K562 (cell line): Measurements from ENCODE around the gene NSUN3.

Experiments used
- BRCA1 ChIP-seq, 2 experiments: fragments of 450-650 bp in 1 of 2; sonication (generic) in 1 of 2; formaldehyde crosslinking in 1 of 2; IDR thresholded peaks; 2 replicates each; pipeline versions ENCODE4 v1.5.0 to v1.6.1; 2017 to 2020; ENCODE audit warnings: mild to moderate bottlenecking in 1 of 2, missing genetic modification reagents in 1 of 2
- EZH2 ChIP-seq: IDR thresholded peaks from 2 replicates; pipeline ENCODE4 v1.6.1; 2012; ENCODE audit warnings: low read depth, mild to moderate bottlenecking, inconsistent platforms, low read length, borderline replicate concordance
- GATA2 ChIP-seq: sonication (generic); formaldehyde crosslinking; IDR thresholded peaks from 2 replicates; pipeline ENCODE4 v1.4.0; 2020; ENCODE audit warnings: mild to moderate bottlenecking, missing genetic modification reagents
- JUN ChIP-seq, 2 experiments: sonication (generic) in 1 of 2; formaldehyde crosslinking in 1 of 2; IDR thresholded peaks; 2 replicates each; pipeline versions ENCODE4 v1.6.1 to v1.8.0; 2012 to 2022; ENCODE audit warnings: borderline replicate concordance in 2 of 2, mild to moderate bottlenecking in 2 of 2, improper control_type of control experiment in 1 of 2, low read depth in 1 of 2, low read length in 1 of 2, missing genetic modification reagents in 1 of 2
- NFYB ChIP-seq: IDR thresholded peaks from 2 replicates; pipeline ENCODE4 v1.6.1; 2011; ENCODE audit warnings: mild to moderate bottlenecking, moderate library complexity; ENCODE audit not compliant: insufficient read length; ENCODE audit errors: extremely low read depth
- NONO ChIP-seq, 2 experiments: fragments of 200-400 bp in 1 of 2; fragments of 450-650 bp in 1 of 2; formaldehyde crosslinking in 1 of 2; IDR thresholded peaks; 2 replicates each; pipeline ENCODE4 v1.6.1; 2017; ENCODE audit warnings: low read depth in 2 of 2, mild to moderate bottlenecking in 2 of 2, moderate library complexity in 2 of 2, low read length in 1 of 2
- RAD21 ChIP-seq, 2 experiments: fragments of 250-450 bp in 1 of 2; fragments of 450-650 bp in 1 of 2; sonication (Bioruptor Pico) in 1 of 2; formaldehyde crosslinking in 1 of 2; IDR thresholded peaks in 1 of 2; conservative IDR thresholded peaks in 1 of 2; 2 replicates each; pipeline versions ENCODE4 v1.4.0 to v1.8.0; 2020 to 2022; ENCODE audit warnings: mild to moderate bottlenecking in 2 of 2, moderate library complexity in 1 of 2
- RNF2 ChIP-seq: sonication (generic); IDR thresholded peaks from 2 replicates; pipeline ENCODE4 v1.6.1; 2016
- ZNF354B ChIP-seq: fragments of 250-450 bp; sonication (Bioruptor Pico); IDR thresholded peaks from 2 replicates; pipeline ENCODE4 v1.4.0; 2020
- ZNF57 ChIP-seq: fragments of 450-650 bp; formaldehyde crosslinking; IDR thresholded peaks from 2 replicates; pipeline ENCODE4 v1.4.0; 2020; ENCODE audit warnings: mild to moderate bottlenecking, moderate library complexity
- TF ChIP-seq, protein P1 (sequence below), 3 experiments: IDR thresholded peaks in 2 of 3; conservative IDR thresholded peaks in 1 of 3; 2 replicates each; pipeline ENCODE4 v1.5.1; 2011 to 2012; ENCODE audit warnings: low read length in 3 of 3, mild to moderate bottlenecking in 3 of 3, control low read depth in 2 of 3, improper control_type of control experiment in 1 of 3, inconsistent platforms in 1 of 3, low read depth in 1 of 3, mixed read lengths in 1 of 3, moderate library complexity in 1 of 3; ENCODE audit not compliant: insufficient read depth in 2 of 3

DNA sequence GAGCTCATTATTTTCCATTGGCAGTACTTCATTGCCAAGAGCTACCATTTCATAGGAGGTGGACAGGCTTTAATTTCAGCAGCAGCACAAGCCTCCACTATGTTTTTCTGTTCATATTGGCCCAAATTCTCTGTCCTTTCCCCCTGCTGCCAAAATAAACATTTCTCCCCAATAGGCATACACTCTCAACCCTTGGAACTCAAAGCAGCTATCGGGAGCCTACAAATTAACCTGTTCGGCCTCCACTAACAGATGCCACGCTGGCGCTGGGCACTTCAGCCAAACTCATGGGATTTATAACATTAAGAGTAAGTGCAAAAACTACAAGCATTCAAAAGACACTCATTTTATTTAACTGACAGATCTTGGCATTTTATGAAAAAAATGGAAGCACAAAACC is 95.7 kb downstream of the NSUN3 start:
- TF ChIP-seq JUN (IDR thresholded peaks at IDR 0.05; ENCODE audit: borderline replicate concordance, low read depth, low read length) (no peak), JUN (CRISPR knock-in tag; IDR thresholded peaks at IDR 0.05; ENCODE audit: borderline replicate concordance) (no peak), GATA2 (CRISPR knock-in tag) (no peak), NFYB (no peak), ZNF57 (CRISPR knock-in tag) (no peak), EZH2 (no peak), NONO (IDR thresholded peaks at IDR 0.05; ENCODE audit: low read depth in 2 of 2, low read length in 1 of 2) (no peak), ZNF354B (CRISPR knock-in tag) (no peak), BRCA1 (IDR thresholded peaks at IDR 0.05) (no peak), BRCA1 (CRISPR knock-in tag; IDR thresholded peaks at IDR 0.05) (no peak), RAD21 (CRISPR knock-in tag; conservative IDR thresholded peaks at IDR 0.05 in 1 of 2, IDR thresholded peaks at IDR 0.05 in 1 of 2) (no peak), RNF2 (no peak)
- TF ChIP-seq, protein P1, sequence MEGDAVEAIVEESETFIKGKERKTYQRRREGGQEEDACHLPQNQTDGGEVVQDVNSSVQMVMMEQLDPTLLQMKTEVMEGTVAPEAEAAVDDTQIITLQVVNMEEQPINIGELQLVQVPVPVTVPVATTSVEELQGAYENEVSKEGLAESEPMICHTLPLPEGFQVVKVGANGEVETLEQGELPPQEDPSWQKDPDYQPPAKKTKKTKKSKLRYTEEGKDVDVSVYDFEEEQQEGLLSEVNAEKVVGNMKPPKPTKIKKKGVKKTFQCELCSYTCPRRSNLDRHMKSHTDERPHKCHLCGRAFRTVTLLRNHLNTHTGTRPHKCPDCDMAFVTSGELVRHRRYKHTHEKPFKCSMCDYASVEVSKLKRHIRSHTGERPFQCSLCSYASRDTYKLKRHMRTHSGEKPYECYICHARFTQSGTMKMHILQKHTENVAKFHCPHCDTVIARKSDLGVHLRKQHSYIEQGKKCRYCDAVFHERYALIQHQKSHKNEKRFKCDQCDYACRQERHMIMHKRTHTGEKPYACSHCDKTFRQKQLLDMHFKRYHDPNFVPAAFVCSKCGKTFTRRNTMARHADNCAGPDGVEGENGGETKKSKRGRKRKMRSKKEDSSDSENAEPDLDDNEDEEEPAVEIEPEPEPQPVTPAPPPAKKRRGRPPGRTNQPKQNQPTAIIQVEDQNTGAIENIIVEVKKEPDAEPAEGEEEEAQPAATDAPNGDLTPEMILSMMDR (IDR thresholded peaks at IDR 0.05 in 2 of 3, conservative IDR thresholded peaks at IDR 0.05 in 1 of 3; ENCODE audit: insufficient read depth in 2 of 3, low read depth in 1 of 3, low read length in 3 of 3), result no peak
